GM12801 (cell line): ENCODE data around the gene KLF4.

Experiments used
- TF ChIP-seq, protein P1 (sequence below): IDR thresholded peaks from one replicate; pipeline ENCODE4 v1.5.1; 2011; ENCODE audit warnings: control low read depth; ENCODE audit not compliant: insufficient read length; ENCODE audit errors: extremely low read depth

The KLF4 gene

GRCh38 chr9:107471552-107471951 is 18.0 kb downstream of the KLF4 start:
- TF ChIP-seq, protein P1, sequence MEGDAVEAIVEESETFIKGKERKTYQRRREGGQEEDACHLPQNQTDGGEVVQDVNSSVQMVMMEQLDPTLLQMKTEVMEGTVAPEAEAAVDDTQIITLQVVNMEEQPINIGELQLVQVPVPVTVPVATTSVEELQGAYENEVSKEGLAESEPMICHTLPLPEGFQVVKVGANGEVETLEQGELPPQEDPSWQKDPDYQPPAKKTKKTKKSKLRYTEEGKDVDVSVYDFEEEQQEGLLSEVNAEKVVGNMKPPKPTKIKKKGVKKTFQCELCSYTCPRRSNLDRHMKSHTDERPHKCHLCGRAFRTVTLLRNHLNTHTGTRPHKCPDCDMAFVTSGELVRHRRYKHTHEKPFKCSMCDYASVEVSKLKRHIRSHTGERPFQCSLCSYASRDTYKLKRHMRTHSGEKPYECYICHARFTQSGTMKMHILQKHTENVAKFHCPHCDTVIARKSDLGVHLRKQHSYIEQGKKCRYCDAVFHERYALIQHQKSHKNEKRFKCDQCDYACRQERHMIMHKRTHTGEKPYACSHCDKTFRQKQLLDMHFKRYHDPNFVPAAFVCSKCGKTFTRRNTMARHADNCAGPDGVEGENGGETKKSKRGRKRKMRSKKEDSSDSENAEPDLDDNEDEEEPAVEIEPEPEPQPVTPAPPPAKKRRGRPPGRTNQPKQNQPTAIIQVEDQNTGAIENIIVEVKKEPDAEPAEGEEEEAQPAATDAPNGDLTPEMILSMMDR = no peak

DNA sequence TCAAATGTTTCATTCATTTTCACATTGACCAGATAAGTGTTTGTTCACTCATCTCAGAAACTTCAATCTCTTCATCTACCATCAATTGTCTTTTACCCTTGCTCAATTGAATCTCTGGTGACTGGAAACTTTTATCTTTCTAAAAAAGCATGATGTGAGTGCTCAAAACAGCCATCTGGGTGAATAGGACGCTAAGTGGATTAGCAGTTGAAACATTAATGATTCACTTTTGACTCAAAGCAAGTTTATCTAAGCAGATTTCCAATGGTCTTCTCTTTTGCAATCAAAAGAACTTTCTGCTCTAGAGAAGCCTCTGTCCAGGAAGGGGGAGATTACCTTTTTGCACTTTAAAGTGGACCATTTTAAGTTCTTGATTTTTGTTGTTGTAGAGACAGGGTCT is 22.2 kb downstream of the KLF4 start:
- TF ChIP-seq, protein P1 = no peak

DNA sequence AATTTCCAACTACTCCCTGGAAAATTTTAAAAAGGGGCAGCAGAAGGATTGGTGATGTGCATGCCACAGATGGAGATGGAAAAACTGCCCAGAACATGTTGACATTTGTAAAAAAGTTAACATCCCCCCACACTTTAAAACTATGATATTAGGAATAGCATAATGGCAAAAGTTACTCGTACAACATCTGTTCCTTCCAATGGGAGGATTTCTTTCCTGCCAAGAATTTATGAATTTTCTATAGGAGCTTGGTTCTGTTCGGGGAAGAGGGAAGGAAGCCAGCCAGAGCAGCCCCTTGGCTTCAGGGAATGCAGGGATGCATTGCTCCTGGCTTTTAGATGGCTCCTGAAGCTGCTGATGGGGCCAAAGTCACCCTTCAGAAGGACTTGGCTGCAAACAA is 22.7 kb downstream of the KLF4 start:
- TF ChIP-seq, protein P1 = no peak

DNA sequence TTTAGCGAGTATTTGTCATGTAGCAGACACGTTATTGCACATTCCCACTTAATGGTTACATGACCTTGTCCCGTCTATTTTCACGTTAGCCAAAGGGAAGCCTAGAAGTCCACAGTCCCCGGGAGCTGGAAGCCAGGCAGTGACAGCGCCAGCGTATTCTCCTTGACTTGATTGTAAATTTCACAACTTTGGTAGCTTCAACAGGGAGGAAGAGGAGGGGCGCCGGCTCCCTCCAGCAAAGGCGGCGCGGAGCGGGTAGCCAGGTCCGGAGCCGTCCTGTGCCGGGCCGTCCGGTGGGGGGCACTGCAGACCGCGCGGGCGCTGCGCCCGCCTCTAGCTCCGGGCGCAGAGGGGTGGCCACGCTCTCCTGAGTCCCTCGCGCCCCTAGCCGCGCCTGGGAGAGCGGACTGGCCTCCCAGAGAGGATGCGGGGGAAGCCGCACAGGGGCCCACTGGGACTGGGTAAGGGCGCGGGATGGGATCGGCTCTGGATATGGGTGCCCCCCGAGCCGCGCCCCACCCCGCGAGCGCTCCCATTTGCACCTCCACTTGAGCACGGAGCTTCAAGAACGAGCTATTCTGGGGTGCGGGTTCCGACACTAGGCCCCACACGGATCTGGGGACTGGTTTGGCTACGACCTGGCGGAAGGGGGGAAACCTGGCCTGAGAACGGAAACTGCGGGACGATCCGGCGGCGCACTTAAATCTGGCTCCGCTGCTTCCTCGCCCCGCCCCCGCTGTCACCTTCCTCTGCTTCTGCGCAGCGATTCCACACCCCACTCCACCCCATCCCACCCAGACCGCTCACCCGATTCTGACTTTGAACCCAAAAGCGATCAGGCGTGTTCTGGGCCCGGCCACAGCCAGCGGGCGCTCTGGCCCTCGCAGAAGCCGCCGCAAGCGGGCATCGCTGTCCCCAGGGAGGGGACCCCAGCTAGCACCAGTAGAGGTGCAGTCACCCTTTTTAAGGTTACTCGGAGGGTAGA is 23.8 kb downstream of the KLF4 start:
- TF ChIP-seq, protein P1 = no peak

DNA sequence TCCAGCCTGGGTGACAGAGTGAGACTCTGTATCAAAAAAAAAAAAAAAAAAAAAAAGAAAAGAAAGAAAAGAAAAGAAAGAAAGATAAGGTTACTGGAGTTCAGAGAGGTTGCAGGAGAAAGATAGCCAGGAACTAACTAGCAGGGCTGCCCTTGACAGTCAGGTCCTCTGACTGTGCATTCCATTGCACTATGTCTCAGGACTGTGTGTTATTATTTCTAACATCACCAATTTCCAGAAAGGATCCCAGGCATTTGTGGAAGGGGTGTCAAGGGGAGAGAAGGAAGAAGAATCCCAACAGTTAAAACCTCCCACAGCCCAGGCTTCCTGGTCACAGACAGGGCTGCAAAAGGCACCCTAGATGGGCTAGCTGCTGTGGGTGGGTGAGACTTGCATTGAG is 25.1 kb downstream of the KLF4 start:
- TF ChIP-seq, protein P1 = no peak

DNA sequence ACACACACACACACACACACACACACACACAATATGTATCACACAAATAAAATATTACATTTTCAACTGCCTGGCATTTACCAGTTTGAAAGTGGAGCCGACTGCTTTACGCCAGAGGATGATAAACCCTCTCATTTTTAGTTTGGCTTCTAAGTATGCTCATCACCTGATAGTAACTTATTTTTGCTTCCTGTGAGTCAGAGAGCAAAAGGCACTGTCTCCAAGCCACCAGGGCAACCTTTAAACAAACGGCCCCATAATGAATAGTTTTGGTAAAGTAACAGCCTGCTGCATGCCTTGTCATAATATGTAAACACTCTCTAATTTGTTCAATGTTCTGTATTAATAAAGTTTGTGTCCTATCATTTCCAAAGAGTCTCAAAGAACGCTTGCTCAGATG is 26.9 kb downstream of the KLF4 start:
- TF ChIP-seq, protein P1 = no peak

DNA sequence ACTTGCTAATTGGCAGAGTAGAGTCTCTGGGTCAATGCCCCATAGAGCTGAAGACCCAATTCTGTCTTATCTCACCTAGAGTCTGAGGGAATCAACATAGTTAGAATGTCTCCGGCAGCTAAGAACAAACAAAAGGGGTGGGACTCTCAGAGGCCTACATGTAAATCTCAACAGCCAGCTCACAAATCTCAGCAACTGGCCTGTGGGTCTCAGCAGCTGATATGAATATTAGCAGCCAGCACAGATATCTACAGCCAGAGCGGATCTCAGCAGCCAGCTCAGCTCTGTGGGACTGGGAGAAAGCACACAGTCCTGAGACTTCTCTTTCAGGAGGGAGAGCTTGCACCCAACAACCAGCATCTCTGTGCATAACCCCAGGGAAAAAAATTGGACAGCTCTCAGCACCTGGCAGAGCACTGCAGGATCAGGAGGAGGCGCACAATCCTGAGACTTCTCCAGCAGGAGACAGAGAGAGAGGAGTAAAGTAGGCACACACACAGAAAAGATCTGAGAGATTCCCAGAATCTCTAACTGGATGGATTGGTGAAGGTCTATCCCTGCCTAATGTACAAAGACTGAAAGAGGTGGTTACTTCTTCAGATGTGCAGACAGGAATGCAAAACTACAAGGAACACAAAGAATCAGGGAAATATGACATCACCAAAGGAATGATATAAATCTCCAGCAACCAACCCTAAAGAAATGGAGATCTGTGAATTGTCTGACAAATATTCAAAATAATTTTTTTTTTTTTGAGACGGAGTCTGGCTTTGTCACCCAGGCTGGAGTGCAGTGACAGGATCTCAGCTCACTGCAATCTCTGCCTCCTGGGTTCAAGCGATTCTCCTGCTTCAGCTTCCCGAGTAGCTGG is 29.2 kb downstream of the KLF4 start:
- TF ChIP-seq, protein P1 = no peak
